ENCODE results near the gene TCP11.

TCP11 gene

GRCh38 chr6:35141007-35141655, at the start of gene TCP11:
TCP11 (minus strand) TSS chr6:35141339; CDS start chr6:35140870, 469 bp downstream.
- no peaks in the 10 kb centered on the region for H3K9me3 ChIP-seq (ENCODE audit: insufficient read depth, low read depth, low read length)
- no peak within 1 kb of the TSS for H3K4me3 ChIP-seq (ENCODE audit: low read length, poor library complexity, severe bottlenecking)
- no peaks in the 10 kb centered on the region for H4K20me1 ChIP-seq (ENCODE audit: insufficient read depth, low read length, poor library complexity, severe bottlenecking)
- no peak within 1 kb of the TSS for H3K4me2 ChIP-seq (ENCODE audit: low read depth, low read length, poor library complexity, severe bottlenecking)
- TF ChIP-seq, protein P1, sequence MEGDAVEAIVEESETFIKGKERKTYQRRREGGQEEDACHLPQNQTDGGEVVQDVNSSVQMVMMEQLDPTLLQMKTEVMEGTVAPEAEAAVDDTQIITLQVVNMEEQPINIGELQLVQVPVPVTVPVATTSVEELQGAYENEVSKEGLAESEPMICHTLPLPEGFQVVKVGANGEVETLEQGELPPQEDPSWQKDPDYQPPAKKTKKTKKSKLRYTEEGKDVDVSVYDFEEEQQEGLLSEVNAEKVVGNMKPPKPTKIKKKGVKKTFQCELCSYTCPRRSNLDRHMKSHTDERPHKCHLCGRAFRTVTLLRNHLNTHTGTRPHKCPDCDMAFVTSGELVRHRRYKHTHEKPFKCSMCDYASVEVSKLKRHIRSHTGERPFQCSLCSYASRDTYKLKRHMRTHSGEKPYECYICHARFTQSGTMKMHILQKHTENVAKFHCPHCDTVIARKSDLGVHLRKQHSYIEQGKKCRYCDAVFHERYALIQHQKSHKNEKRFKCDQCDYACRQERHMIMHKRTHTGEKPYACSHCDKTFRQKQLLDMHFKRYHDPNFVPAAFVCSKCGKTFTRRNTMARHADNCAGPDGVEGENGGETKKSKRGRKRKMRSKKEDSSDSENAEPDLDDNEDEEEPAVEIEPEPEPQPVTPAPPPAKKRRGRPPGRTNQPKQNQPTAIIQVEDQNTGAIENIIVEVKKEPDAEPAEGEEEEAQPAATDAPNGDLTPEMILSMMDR (conservative IDR thresholded peaks at IDR 0.05; ENCODE audit: low read length): no peak
- TF ChIP-seq EZH2phosphoT487 (IDR thresholded peaks at IDR 0.05; ENCODE audit: borderline replicate concordance): no peak
- no peaks in the 10 kb centered on the region for H3K9me2 ChIP-seq (replicated peaks; ENCODE audit: low read depth, low read length)
- no peaks in the 10 kb centered on the region for H3K27me3 ChIP-seq (ENCODE audit: insufficient read depth, low read length, poor library complexity, severe bottlenecking)
- H3K36me3 ChIP-seq (ENCODE audit: insufficient read depth, low read length): no peaks in the 10 kb centered on the region
- no peak within 1 kb of the TSS for H3K9ac ChIP-seq (ENCODE audit: low read depth, low read length, poor library complexity, severe bottlenecking)
- H3K4me1 ChIP-seq (ENCODE audit: insufficient read depth, low read length, poor library complexity, severe bottlenecking): peaks cover 3% of the 10 kb centered on the region
- H3K79me2 ChIP-seq (ENCODE audit: insufficient read depth, low read length): no peaks in the 10 kb centered on the region
- peak within 1 kb of the TSS; percentile 50; the same call in 1 of the 2 replicates for H2AFZ ChIP-seq (ENCODE audit: low read length)
- no peaks in the 10 kb centered on the region for H3F3A ChIP-seq (ENCODE audit: low read depth)

DNA sequence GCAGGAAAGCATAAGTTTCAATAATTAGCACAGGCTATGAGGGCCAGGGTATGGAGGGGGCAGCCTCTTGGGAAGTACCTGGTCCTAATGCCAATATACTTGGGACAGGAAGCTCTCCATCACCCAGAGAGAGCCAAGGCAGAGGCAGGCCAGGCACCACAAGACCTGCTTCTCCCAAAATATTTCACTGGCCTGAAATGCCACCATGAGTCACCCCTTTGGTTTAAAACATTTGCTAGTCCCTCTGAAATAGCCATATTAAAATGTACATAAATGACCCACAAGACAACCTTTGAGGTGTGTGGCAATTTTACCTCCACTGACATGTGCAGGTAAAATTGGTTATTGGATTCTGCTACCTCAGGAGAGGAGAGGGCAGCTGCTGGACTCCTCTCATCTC, 49.2 kb upstream of the TCP11 start:
- Histone ChIP-seq H3K79me2 (ENCODE audit: insufficient read depth, low read length) (no peaks in the 10 kb centered on the region), H3K4me2 (ENCODE audit: low read depth, low read length, poor library complexity, severe bottlenecking) (no peak overlapping the region)
- TF ChIP-seq, protein P1 (conservative IDR thresholded peaks at IDR 0.05; ENCODE audit: low read length): no peak
- no peak for TF ChIP-seq EZH2phosphoT487 (IDR thresholded peaks at IDR 0.05; ENCODE audit: borderline replicate concordance)

GRCh38 chr6:35188886-35189285, 47.7 kb upstream of the TCP11 start:
- no peak overlapping the region for H2AFZ ChIP-seq (ENCODE audit: low read length)

More for the DNA sequence above, 49.2 kb upstream of the TCP11 start:
- Histone ChIP-seq H3K4me3 (ENCODE audit: low read length, poor library complexity, severe bottlenecking) (no peak overlapping the region), H3K9me2 (replicated peaks; ENCODE audit: low read depth, low read length) (no peaks in the 10 kb centered on the region), H3K4me1 (ENCODE audit: insufficient read depth, low read length, poor library complexity, severe bottlenecking) (peaks cover 7% of the 10 kb centered on the region), H4K20me1 (ENCODE audit: insufficient read depth, low read length, poor library complexity, severe bottlenecking) (no peaks in the 10 kb centered on the region), H3F3A (ENCODE audit: low read depth) (no peaks in the 10 kb centered on the region), H3K27me3 (ENCODE audit: insufficient read depth, low read length, poor library complexity, severe bottlenecking) (no peaks in the 10 kb centered on the region), H2AFZ (ENCODE audit: low read length) (no peak overlapping the region), H3K9me3 (ENCODE audit: insufficient read depth, low read depth, low read length) (no peaks in the 10 kb centered on the region), H3K9ac (ENCODE audit: low read depth, low read length, poor library complexity, severe bottlenecking) (no peak overlapping the region), H3K36me3 (ENCODE audit: insufficient read depth, low read length) (no peaks in the 10 kb centered on the region)

More at GRCh38 chr6:35188886-35189285, 47.7 kb upstream of the TCP11 start:
- H3K4me2 ChIP-seq (ENCODE audit: low read depth, low read length, poor library complexity, severe bottlenecking): no peak overlapping the region
- no peaks in the 10 kb centered on the region for H3F3A ChIP-seq (ENCODE audit: low read depth)
- no peaks in the 10 kb centered on the region for H4K20me1 ChIP-seq (ENCODE audit: insufficient read depth, low read length, poor library complexity, severe bottlenecking)
- H3K9me3 ChIP-seq (ENCODE audit: insufficient read depth, low read depth, low read length): no peaks in the 10 kb centered on the region
- no peak overlapping the region for H3K9ac ChIP-seq (ENCODE audit: low read depth, low read length, poor library complexity, severe bottlenecking)
- H3K4me3 ChIP-seq (ENCODE audit: low read length, poor library complexity, severe bottlenecking): no peak overlapping the region
- TF ChIP-seq, protein P1 (conservative IDR thresholded peaks at IDR 0.05; ENCODE audit: low read length): no peak
- H3K36me3 ChIP-seq (ENCODE audit: insufficient read depth, low read length): no peaks in the 10 kb centered on the region
- no peaks in the 10 kb centered on the region for H3K9me2 ChIP-seq (replicated peaks; ENCODE audit: low read depth, low read length)
- H3K79me2 ChIP-seq (ENCODE audit: insufficient read depth, low read length): no peaks in the 10 kb centered on the region
- peaks cover 7% of the 10 kb centered on the region for H3K4me1 ChIP-seq (ENCODE audit: insufficient read depth, low read length, poor library complexity, severe bottlenecking)
- H3K27me3 ChIP-seq (ENCODE audit: insufficient read depth, low read length, poor library complexity, severe bottlenecking): no peaks in the 10 kb centered on the region
